Stimulated activated CD8-positive, alpha-beta memory T cell treated with anti-CD3 and anti-CD28 coated beads, Interleukin-7, amount 100 ng/mL, for 48 hours (primary cell): Measurements from ENCODE around the gene LRRC32.

Source experiments
- DNase-seq, 2 donors: peaks; one replicate each; pipeline ENCODE4 v3.0.0-alpha.2; 2020; ENCODE audit warnings: low read depth in 1 of 2; ENCODE audit errors: extremely low read depth in 1 of 2

LRRC32 gene

DNA sequence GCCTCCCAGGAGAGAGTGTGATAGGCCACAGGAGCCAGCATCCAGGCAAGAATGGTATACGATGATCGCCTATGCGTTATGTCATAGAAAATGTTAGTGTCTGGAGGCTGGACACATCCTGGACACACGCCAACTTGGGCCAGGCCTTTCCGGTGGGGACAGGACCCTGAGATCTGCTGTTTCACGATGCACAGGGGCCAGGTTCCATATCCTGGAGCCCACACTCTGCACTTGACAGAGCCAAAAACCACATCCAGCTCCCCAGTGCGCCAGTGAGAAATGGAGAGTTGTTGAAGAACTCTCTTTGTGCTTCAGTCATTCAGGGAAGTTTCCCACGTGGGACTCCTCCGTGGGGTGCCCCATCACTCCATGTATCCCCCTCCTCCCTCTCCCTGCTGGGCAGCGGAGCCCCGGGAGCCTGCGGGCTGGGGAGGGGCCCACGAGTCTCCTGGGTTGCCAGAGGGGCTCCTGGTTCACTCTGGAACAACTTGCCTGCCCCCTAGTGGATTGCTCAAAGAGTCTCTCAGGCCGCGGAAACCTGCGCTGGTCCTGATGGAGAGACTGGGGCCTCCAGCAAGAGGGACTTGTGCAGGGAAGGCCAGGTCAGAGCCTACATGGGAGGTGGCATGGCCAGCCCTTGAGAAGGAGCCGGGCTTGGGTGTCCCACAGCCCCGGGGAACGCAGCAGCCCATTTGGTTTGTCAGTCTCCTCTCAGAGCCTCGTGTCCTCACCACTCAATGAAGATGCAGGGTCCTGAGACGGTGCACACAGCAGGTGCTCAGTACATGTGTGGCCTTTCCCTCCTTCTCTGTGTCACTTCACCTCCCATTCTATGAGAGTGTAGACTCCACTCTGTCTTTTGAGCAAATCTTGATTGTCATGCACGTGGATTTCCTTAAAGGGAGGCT is 10.2 kb upstream of the LRRC32 start:
- peak in 1 of 2 donors; percentile 45 for DNase-seq

- DNase-seq = no peak
Observed at GRCh38 chr11:76678321-76678720, 7.8 kb upstream of the LRRC32 start.

- DNase-seq = no peak
Observed at GRCh38 chr11:76677458-76677765, 6.9 kb upstream of the LRRC32 start.

GRCh38 chr11:76676636-76677457 is 6.3 kb upstream of the LRRC32 start:
- no peak for DNase-seq

- no peak for DNase-seq
Observed at GRCh38 chr11:76674517-76675400, 4.2 kb upstream of the LRRC32 start.

GRCh38 chr11:76673176-76674142 is 2.9 kb upstream of the LRRC32 start:
- no peak for DNase-seq

- peak in 1 of 2 donors; percentile 30 for DNase-seq
Observed at GRCh38 chr11:76672431-76673175, 2.1 kb upstream of the LRRC32 start.

DNA sequence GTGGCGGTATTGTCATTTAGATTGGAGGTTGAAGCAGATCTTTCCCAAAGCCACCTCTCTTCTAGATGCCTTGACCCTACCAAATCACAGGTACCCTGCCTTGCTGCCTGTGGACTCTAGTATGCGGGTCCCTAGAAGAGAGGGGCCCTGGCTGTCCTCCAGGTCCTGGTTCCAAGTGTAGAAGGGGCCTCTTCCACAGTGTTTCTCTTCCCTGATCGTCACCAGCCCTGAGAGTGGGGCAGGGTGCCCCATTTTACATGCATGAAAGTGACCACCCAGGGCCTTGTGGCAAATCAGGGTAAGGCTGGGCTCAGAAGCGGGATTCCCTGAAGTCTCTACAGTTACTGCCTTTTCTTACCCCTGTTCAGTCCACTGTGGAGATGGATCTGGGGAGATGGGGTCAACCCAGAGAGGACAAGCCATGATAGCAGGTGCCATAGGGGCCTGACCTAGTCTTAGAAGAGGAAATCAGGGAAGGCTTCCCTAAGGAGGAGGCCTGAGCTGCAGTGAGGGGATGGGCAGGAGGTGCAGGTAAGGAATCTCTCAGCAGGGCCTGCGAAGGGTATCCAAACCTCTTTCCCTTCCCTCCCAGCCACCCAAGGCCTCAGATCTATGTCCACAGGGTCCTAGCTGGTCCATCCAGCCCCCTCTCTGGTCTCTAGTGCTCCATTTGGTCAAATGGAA is 1.2 kb upstream of the LRRC32 start:
- no peak for DNase-seq

- no peak for DNase-seq
Observed at GRCh38 chr11:76671237-76671592, 668 bp upstream of the LRRC32 start.

DNA sequence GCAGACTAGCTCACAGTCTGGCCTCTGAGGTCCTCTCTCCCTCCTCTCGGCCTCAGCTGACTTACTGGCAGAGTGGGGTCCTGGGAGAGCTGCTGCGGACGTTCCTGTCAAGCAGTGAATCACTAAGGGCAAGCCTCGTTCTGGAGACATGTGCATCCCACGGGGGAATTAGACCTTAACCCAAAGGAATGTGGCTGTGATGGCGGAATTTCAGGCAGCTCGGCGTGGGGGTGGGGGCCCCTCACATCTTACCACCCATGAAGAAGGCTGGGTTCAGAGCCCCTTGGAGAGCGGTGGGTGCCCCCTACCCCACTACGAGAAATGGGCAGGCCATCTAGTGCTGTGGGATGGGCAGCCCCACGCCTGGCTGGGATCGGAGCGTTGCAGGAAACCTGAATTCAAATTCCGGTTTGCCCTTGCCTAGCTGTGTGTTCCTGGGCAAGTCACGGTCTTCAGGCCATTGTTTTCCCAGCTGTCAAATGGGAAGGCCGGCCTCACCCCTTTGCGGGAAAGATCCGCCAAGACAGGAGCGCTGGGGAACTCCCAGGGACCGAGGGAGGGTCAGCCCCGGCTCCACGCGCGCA is 554 bp downstream of the LRRC32 start:
- DNase-seq = no peak

GRCh38 chr11:76668362-76669155 is 2.0 kb downstream of the LRRC32 start:
- no peak for DNase-seq

DNA sequence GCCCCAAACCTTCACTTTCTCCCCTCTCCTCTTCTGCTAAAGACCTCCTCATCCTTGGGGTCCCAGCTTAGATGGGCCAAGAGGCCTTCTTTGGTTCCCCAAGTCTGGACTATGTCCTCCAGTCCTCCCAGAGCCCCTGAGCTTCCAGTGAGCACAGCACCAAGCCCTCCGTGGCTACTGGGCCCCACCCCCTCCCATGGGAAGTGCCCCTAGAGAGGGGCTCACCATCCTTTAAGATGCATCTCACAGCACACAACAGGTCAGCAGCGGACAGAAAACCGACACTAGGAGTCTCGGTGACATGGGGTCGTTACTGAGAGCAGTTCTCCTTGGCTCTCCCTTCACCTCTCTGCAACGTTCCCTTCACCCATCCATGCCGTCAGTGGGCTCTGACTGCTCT is 2.7 kb downstream of the LRRC32 start:
- no peak for DNase-seq

- no peak for DNase-seq
Observed at GRCh38 chr11:76667271-76667818, 3.2 kb downstream of the LRRC32 start.

DNA sequence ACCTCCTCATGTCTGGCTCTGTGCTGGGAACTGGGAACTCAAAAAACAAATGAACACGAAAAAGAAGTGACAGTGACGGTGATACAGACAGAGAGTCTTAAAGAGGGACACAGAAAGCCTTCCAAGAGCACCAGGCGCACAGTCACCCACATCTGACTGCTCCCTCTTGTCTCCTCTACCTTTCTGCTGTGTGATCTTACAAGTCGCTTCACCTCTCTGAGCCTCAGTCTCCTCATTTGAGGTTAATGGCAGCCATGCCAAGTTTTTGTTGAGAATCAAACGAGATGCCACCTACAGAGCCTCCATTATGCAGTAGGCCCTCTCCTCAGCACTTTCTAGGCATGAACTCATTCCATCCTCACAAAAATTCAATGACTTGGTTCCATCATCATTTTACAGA is 3.7 kb downstream of the LRRC32 start:
- no peak for DNase-seq

DNA sequence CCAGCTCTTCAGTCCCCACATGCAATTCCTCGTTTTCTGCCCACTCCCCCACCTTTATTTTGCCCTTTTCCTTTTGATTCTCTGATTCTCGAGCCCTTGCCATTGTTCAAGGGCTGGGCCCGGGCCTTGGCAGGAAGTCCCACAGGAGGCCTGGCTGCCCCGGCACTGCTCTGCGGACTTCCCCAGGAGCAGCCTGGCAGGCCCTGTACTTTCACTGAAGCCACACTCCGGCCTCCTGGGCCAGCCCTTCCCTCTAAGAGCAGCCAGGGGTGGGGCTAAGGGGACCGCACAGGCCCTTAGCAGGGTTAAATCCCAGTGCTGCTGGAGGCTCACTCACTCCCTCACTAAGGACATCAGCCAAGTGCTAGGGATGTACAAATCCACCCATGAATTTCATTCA is 4.1 kb downstream of the LRRC32 start:
- DNase-seq = no peak

DNA sequence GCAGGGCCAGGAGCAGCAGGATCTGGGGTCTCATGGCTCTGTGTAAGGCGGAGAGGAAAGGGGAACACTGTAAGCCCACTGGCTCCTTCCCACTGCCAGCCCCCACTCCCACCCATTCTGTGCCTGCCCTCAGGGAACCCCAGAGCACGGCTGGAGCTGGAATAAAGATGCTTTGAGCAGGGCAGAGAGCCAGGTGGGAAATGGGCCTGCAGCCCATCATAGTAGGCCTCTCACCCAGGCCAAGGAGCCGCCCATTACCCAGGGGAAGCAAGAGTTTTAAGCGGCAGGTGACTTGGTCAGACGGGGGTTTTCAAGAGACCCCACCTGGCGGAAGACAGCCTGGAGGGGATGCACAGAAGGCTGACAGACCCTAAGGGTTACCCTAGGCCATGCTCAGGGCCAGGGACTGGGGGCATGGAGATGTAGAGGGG is 4.6 kb downstream of the LRRC32 start:
- no peak for DNase-seq

DNA sequence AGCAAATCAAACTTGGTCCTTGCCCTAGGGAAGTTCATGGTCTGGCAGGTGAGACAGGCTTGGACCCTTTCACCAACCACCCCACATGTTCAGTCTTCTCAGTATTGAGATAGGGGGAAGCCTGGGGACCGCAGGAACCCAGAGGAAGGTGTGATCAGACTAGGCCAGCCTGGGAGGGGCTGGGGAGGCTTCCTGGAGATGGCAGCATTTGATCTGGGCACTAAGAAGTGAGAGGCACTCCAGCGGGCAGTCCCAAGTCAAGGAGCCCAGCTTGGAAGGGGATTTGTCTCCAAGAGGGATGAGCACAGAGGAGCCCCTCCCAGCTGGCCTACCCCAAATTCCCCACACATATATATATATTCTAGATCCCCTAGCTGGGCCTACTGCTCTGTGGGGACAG is 5.4 kb downstream of the LRRC32 start:
- DNase-seq = no peak
